ENCODE measurements around the gene RIPOR2. TPM values are rescaled to one million over a fixed set of nuclear protein-coding genes. Genes with fewer than 3 reads are reported as not detected.
A peak's percentile ranks its signal among the peaks of the same experiment; 100 is the strongest.
"Not testable (repeated sequence)": the region's sequence is repeated elsewhere in the genome, so short reads cannot be mapped to it uniquely, and the experiment has no call there.

RIPOR2 gene
- polyA plus RNA-seq, 3 donors from 2014 or later: 262 to 392 (median 334) TPM

- H3K4me3 Mint-ChIP-seq: peak overlapping the region; percentile 99 to 100 (median 99)
- peaks cover 84 to 91% of the 10 kb centered on the region in 2 donors for H3K4me1 Mint-ChIP-seq
- H3K36me3 Mint-ChIP-seq: peaks cover 21 to 46% (median 23%) of the 10 kb centered on the region in 3 donors
- H3K27me3 Mint-ChIP-seq (ENCODE audit: low read depth in 3 of 3): peaks cover 11 to 18% (median 17%) of the 10 kb centered on the region in 3 donors
- DNase-seq: peak in 2 of 3 donors; percentile 43 to 48
- H3K27ac Mint-ChIP-seq: peak overlapping the region; percentile 76 to 98 (median 97)
- H3K9me3 Mint-ChIP-seq: peaks cover 0 to 5% (median 2%) of the 10 kb centered on the region in 6 donors
These were observed 6.5 kb downstream of the RIPOR2 start for GRCh38 chr6:24929242-24929641.

GRCh38 chr6:24927985-24928745, 7.6 kb downstream of the RIPOR2 start:
- H3K9me3 Mint-ChIP-seq: peaks cover 0 to 5% (median 2%) of the 10 kb centered on the region in 6 donors
- DNase-seq: no peak
- H3K4me1 Mint-ChIP-seq: peaks cover 94 to 99% of the 10 kb centered on the region in 2 donors
- H3K36me3 Mint-ChIP-seq: peaks cover 17 to 37% (median 23%) of the 10 kb centered on the region in 3 donors
- peak overlapping the region; percentile 99 to 100 (median 99) for H3K4me3 Mint-ChIP-seq
- peaks cover 11 to 17% (median 16%) of the 10 kb centered on the region in 3 donors for H3K27me3 Mint-ChIP-seq (ENCODE audit: low read depth in 3 of 3)
- H3K27ac Mint-ChIP-seq: peak overlapping the region; percentile 76 to 98 (median 97)

GRCh38 chr6:24927277-24927955, 8.3 kb downstream of the RIPOR2 start:
- DNase-seq: peak; percentile 50 to 69 (median 62)
- Mint-ChIP-seq H3K4me3 (peak overlapping the region; percentile 47 to 99 (median 68)), H3K4me1 (peaks cover 96 to 99% of the 10 kb centered on the region in 2 donors), H3K27me3 (ENCODE audit: low read depth in 3 of 3) (peaks cover 11 to 19% (median 17%) of the 10 kb centered on the region in 3 donors), H3K36me3 (peaks cover 17 to 36% (median 23%) of the 10 kb centered on the region in 3 donors), H3K27ac (peak overlapping the region; percentile 76 to 98 (median 88)), H3K9me3 (peaks cover 0 to 5% (median 2%) of the 10 kb centered on the region in 6 donors)

- H3K27me3 Mint-ChIP-seq (ENCODE audit: low read depth in 3 of 3): peaks cover 11 to 19% (median 17%) of the 10 kb centered on the region in 3 donors
- H3K4me1 Mint-ChIP-seq: peaks cover 94 to 98% of the 10 kb centered on the region in 2 donors
- peaks cover 16 to 28% (median 22%) of the 10 kb centered on the region in 3 donors for H3K36me3 Mint-ChIP-seq
- peak overlapping the region; percentile 76 to 94 (median 93) for H3K27ac Mint-ChIP-seq
- DNase-seq: peak in 2 of 3 donors; percentile 48 to 49
- peak overlapping the region; percentile 69 to 82 (median 78) for H3K4me3 Mint-ChIP-seq
- H3K9me3 Mint-ChIP-seq: not testable (repeated sequence)
These were observed 9.1 kb downstream of the RIPOR2 start for GRCh38 chr6:24926647-24927046.

GRCh38 chr6:24926192-24926591, 9.6 kb downstream of the RIPOR2 start:
- Mint-ChIP-seq H3K27ac (peak overlapping the region; percentile 76 to 94 (median 93)), H3K36me3 (peaks cover 12 to 24% (median 17%) of the 10 kb centered on the region in 3 donors), H3K27me3 (ENCODE audit: low read depth in 3 of 3) (peaks cover 11 to 19% (median 17%) of the 10 kb centered on the region in 3 donors), H3K4me3 (peak overlapping the region; percentile 69 to 82 (median 78)), H3K9me3 (peaks cover 0 to 5% (median 2%) of the 10 kb centered on the region in 6 donors), H3K4me1 (peaks cover 94 to 98% of the 10 kb centered on the region in 2 donors)
- peak; percentile 52 to 59 (median 56) for DNase-seq

GRCh38 chr6:24925661-24926060, 10.1 kb downstream of the RIPOR2 start:
- H3K9me3 Mint-ChIP-seq: peaks cover 0 to 5% (median 2%) of the 10 kb centered on the region in 6 donors
- no peak for DNase-seq
- peaks cover 11 to 19% (median 17%) of the 10 kb centered on the region in 3 donors for H3K27me3 Mint-ChIP-seq (ENCODE audit: low read depth in 3 of 3)
- peaks cover 94 to 98% of the 10 kb centered on the region in 2 donors for H3K4me1 Mint-ChIP-seq
- H3K36me3 Mint-ChIP-seq: peaks cover 11 to 18% (median 16%) of the 10 kb centered on the region in 3 donors
- peak overlapping the region; percentile 76 to 94 (median 91) for H3K27ac Mint-ChIP-seq
- H3K4me3 Mint-ChIP-seq: peak overlapping the region; percentile 69 to 80 (median 73)

- Mint-ChIP-seq H3K4me1 (peaks cover 94 to 98% of the 10 kb centered on the region in 2 donors), H3K9me3 (peaks cover 0 to 5% (median 2%) of the 10 kb centered on the region in 6 donors), H3K27ac (peak overlapping the region; percentile 76 to 94 (median 93)), H3K27me3 (ENCODE audit: low read depth in 3 of 3) (peaks cover 11 to 19% (median 17%) of the 10 kb centered on the region in 3 donors), H3K4me3 (peak overlapping the region; percentile 69 to 80 (median 73)), H3K36me3 (peaks cover 11 to 14% (median 12%) of the 10 kb centered on the region in 3 donors)
- DNase-seq: no peak
These were observed 11.0 kb downstream of the RIPOR2 start for GRCh38 chr6:24924580-24925356.

- peaks cover 0 to 5% (median 2%) of the 10 kb centered on the region in 6 donors for H3K9me3 Mint-ChIP-seq
- H3K4me1 Mint-ChIP-seq: peaks cover 94 to 98% of the 10 kb centered on the region in 2 donors
- peaks cover 6 to 8% (median 6%) of the 10 kb centered on the region in 3 donors for H3K36me3 Mint-ChIP-seq
- H3K27me3 Mint-ChIP-seq (ENCODE audit: low read depth in 3 of 3): peaks cover 11 to 19% (median 15%) of the 10 kb centered on the region in 3 donors
- H3K27ac Mint-ChIP-seq: peak overlapping the region; percentile 46 to 93 (median 86)
- no peak for DNase-seq
- H3K4me3 Mint-ChIP-seq: peak overlapping the region; percentile 36 to 71 (median 50)
These were observed 11.8 kb downstream of the RIPOR2 start for GRCh38 chr6:24923885-24924401.

- peak overlapping the region; percentile 29 to 78 (median 57) for H3K4me3 Mint-ChIP-seq
- H3K27me3 Mint-ChIP-seq (ENCODE audit: low read depth in 3 of 3): peaks cover 11 to 16% (median 15%) of the 10 kb centered on the region in 3 donors
- peaks cover 94 to 98% of the 10 kb centered on the region in 2 donors for H3K4me1 Mint-ChIP-seq
- H3K36me3 Mint-ChIP-seq: peaks cover 6 to 8% (median 6%) of the 10 kb centered on the region in 3 donors
- DNase-seq: no peak
- peak overlapping the region; percentile 82 to 94 (median 87) for H3K27ac Mint-ChIP-seq
- H3K9me3 Mint-ChIP-seq: peaks cover 0 to 5% (median 2%) of the 10 kb centered on the region in 6 donors
These were observed 12.9 kb downstream of the RIPOR2 start for GRCh38 chr6:24922814-24923213.

GRCh38 chr6:24922170-24922569, 13.6 kb downstream of the RIPOR2 start:
- H3K27me3 Mint-ChIP-seq (ENCODE audit: low read depth in 3 of 3): peaks cover 7 to 12% (median 10%) of the 10 kb centered on the region in 3 donors
- peak overlapping the region; percentile 68 to 94 (median 85) for H3K27ac Mint-ChIP-seq
- peaks cover 0 to 2% (median under 1%) of the 10 kb centered on the region in 6 donors for H3K9me3 Mint-ChIP-seq
- peaks cover 94 to 98% of the 10 kb centered on the region in 2 donors for H3K4me1 Mint-ChIP-seq
- H3K36me3 Mint-ChIP-seq: peaks cover under 1 to 4% (median 1%) of the 10 kb centered on the region in 3 donors
- DNase-seq: no peak
- peak overlapping the region; percentile 20 to 78 (median 55) for H3K4me3 Mint-ChIP-seq

GRCh38 chr6:24920136-24920535, 15.6 kb downstream of the RIPOR2 start:
- Mint-ChIP-seq H3K27me3 (ENCODE audit: low read depth in 3 of 3) (peaks cover 0 to 2% (median 0%) of the 10 kb centered on the region in 3 donors), H3K9me3 (no peaks in the 10 kb centered on the region), H3K4me3 (peak overlapping the region; percentile 55 to 78 (median 77)), H3K4me1 (peaks cover 93 to 98% of the 10 kb centered on the region in 2 donors), H3K27ac (peak overlapping the region; percentile 82 to 95 (median 90)), H3K36me3 (peaks cover 0 to 7% (median 7%) of the 10 kb centered on the region in 3 donors)
- DNase-seq: no peak

GRCh38 chr6:24919056-24919892, 16.5 kb downstream of the RIPOR2 start:
- Mint-ChIP-seq H3K36me3 (peaks cover 0 to 12% (median 7%) of the 10 kb centered on the region in 3 donors), H3K9me3 (no peaks in the 10 kb centered on the region)

More at GRCh38 chr6:24919056-24919892, 16.5 kb downstream of the RIPOR2 start:
- Mint-ChIP-seq H3K4me1 (peaks cover 94 to 98% of the 10 kb centered on the region in 2 donors), H3K4me3 (peak overlapping the region; percentile 55 to 78 (median 77)), H3K27me3 (ENCODE audit: low read depth in 3 of 3) (peaks cover 0 to 2% (median 0%) of the 10 kb centered on the region in 3 donors), H3K27ac (peak overlapping the region; percentile 82 to 95 (median 90))
- no peak for DNase-seq

Data from immature natural killer cell (primary cell).